Neural progenitor cell (in vitro differentiated cells): ENCODE data around the gene EPHA2. TPM values are rescaled to one million over a fixed set of nuclear protein-coding genes. Genes with fewer than 3 reads are reported as not detected.

ENCODE experiments used
- DNase-seq: peaks from one replicate; pipeline ENCODE4 v3.0.0-alpha.2; 2016; ENCODE audit warnings: low spot score
- H2AFZ ChIP-seq: fragments of 200-600 bp; sonication (generic); replicated peaks from 2 replicates; pipeline ENCODE4 v1.6.1; 2016; ENCODE audit warnings: antibody characterized with exemption
- H3F3A ChIP-seq: fragments of 200-600 bp; sonication (generic); 2 replicates; pipeline ENCODE4 v1.6.1; 2016; ENCODE audit warnings: antibody characterized with exemption, low read depth
- H3K27ac ChIP-seq: fragments of 200-600 bp; sonication (generic); 2 replicates; pipeline ENCODE4 v1.5.1; 2016; ENCODE audit warnings: mild to moderate bottlenecking
- H3K27me3 ChIP-seq: fragments of 200-600 bp; sonication (generic); 2 replicates; pipeline ENCODE4 v1.6.1; 2016; ENCODE audit warnings: mild to moderate bottlenecking, moderate library complexity
- H3K36me3 ChIP-seq: fragments of 200-600 bp; sonication (generic); 2 replicates; pipeline ENCODE4 v1.5.1; 2016
- H3K4me1 ChIP-seq: fragments of 200-600 bp; sonication (generic); 2 replicates; pipeline ENCODE4 v1.6.1; 2016; ENCODE audit warnings: mixed run types
- H3K4me2 ChIP-seq: fragments of 200-600 bp; sonication (generic); 2 replicates; pipeline ENCODE4 v1.6.1; 2016
- H3K4me3 ChIP-seq: fragments of 200-600 bp; sonication (generic); 2 replicates; pipeline ENCODE4 v1.5.1; 2016
- H3K79me2 ChIP-seq: fragments of 200-600 bp; sonication (generic); 2 replicates; pipeline ENCODE4 v1.6.1; 2016; ENCODE audit warnings: low read depth
- H3K9ac ChIP-seq: fragments of 200-600 bp; sonication (generic); 2 replicates; pipeline ENCODE4 v1.6.1; 2016
- H3K9me3 ChIP-seq: fragments of 200-600 bp; sonication (generic); 2 replicates; pipeline ENCODE4 v1.5.1; 2016; ENCODE audit warnings: low read depth
- H4K20me1 ChIP-seq: fragments of 200-600 bp; sonication (generic); 2 replicates; pipeline ENCODE4 v1.6.1; 2016; ENCODE audit warnings: low read depth
- H3K27ac Mint-ChIP-seq: 3 replicates; pipeline ENCODE4 v1.8.0; 2021; ENCODE audit warnings: mixed read lengths
- H3K27me3 Mint-ChIP-seq: 2 replicates; pipeline ENCODE4 v1.8.0; 2022; ENCODE audit warnings: low read depth, mild to moderate bottlenecking, inconsistent platforms, moderate library complexity, mixed read lengths; ENCODE audit not compliant: insufficient read depth
- H3K36me3 Mint-ChIP-seq: 3 replicates; pipeline ENCODE4 v1.8.0; 2021; ENCODE audit warnings: mixed read lengths
- H3K4me1 Mint-ChIP-seq: 3 replicates; pipeline ENCODE4 v1.8.0; 2021; ENCODE audit warnings: mixed read lengths
- H3K4me3 Mint-ChIP-seq: 3 replicates; pipeline ENCODE4 v1.8.0; 2021; ENCODE audit warnings: mild to moderate bottlenecking, moderate library complexity, mixed read lengths
- H3K9me3 Mint-ChIP-seq: 3 replicates; pipeline ENCODE4 v1.8.0; 2020; ENCODE audit warnings: mixed read lengths
- CTCF ChIP-seq: fragments of 200-600 bp; sonication (generic); IDR thresholded peaks from 2 replicates; pipeline ENCODE4 v1.5.1; 2017; ENCODE audit warnings: antibody characterized with exemption, mild to moderate bottlenecking
- EZH2 ChIP-seq: fragments of 200-600 bp; sonication (generic); IDR thresholded peaks from 2 replicates; pipeline ENCODE4 v1.6.1; 2017; ENCODE audit warnings: antibody characterized with exemption, mild to moderate bottlenecking, moderate library complexity
- EZH2phosphoT487 ChIP-seq: fragments of 200-600 bp; sonication (generic); IDR thresholded peaks from 2 replicates; pipeline ENCODE4 v1.6.1; 2017; ENCODE audit warnings: antibody characterized with exemption
- total RNA-seq: library from RNA; depleted of rRNA; stranded (reverse); fragments of >200 nt; gene quantifications from 2 replicates; pipeline ENCODE4 v1.2.3, GENCODE V29; 2015; ENCODE audit warnings: low replicate concordance

EPHA2 gene
- total RNA-seq, 1 donor from 2014 or later = 14.9 TPM

- Histone ChIP-seq H3K27ac (no peak overlapping the region), H3F3A (no peaks in the 10 kb centered on the region), H3K4me3 (no peak overlapping the region), H3K4me1 (no peaks in the 10 kb centered on the region), H4K20me1 (no peaks in the 10 kb centered on the region), H2AFZ (no peak overlapping the region), H3K9me3 (no peaks in the 10 kb centered on the region), H3K79me2 (no peaks in the 10 kb centered on the region), H3K36me3 (no peaks in the 10 kb centered on the region), H3K4me2 (no peak overlapping the region), H3K27me3 (no peaks in the 10 kb centered on the region), H3K9ac (no peak overlapping the region)
- H3K4me3 Mint-ChIP-seq = no peak overlapping the region
- H3K27me3 Mint-ChIP-seq = peaks cover 5% of the 10 kb centered on the region
- no peak overlapping the region for H3K27ac Mint-ChIP-seq
- H3K4me1 Mint-ChIP-seq = no peaks in the 10 kb centered on the region
- H3K9me3 Mint-ChIP-seq = no peaks in the 10 kb centered on the region
- no peak for DNase-seq
- TF ChIP-seq CTCF (no peak), EZH2 (no peak), EZH2phosphoT487 (no peak)
- H3K36me3 Mint-ChIP-seq = peaks cover 3% of the 10 kb centered on the region
Observed at GRCh38 chr1:16199700-16200099, 43.8 kb upstream of the EPHA2 start.

- TF ChIP-seq CTCF (no peak), EZH2 (no peak), EZH2phosphoT487 (no peak)
- Mint-ChIP-seq H3K4me1 (no peaks in the 10 kb centered on the region), H3K36me3 (peaks cover 3% of the 10 kb centered on the region)
Observed at GRCh38 chr1:16199157-16199501, 43.3 kb upstream of the EPHA2 start.

GRCh38 chr1:16198444-16199156, 42.7 kb upstream of the EPHA2 start:
- Histone ChIP-seq H3K36me3 (no peaks in the 10 kb centered on the region), H3F3A (no peaks in the 10 kb centered on the region), H3K27me3 (no peaks in the 10 kb centered on the region), H3K9me3 (no peaks in the 10 kb centered on the region), H3K27ac (no peak overlapping the region), H3K4me1 (no peaks in the 10 kb centered on the region), H3K4me3 (no peak overlapping the region), H4K20me1 (no peaks in the 10 kb centered on the region), H3K9ac (no peak overlapping the region), H3K4me2 (no peak overlapping the region), H3K79me2 (no peaks in the 10 kb centered on the region), H2AFZ (no peak overlapping the region)
- DNase-seq = no peak
- TF ChIP-seq EZH2 (no peak), EZH2phosphoT487 (no peak), CTCF (no peak)
- Mint-ChIP-seq H3K27ac (no peak overlapping the region), H3K4me3 (no peak overlapping the region), H3K4me1 (no peaks in the 10 kb centered on the region), H3K36me3 (peaks cover 3% of the 10 kb centered on the region), H3K9me3 (no peaks in the 10 kb centered on the region), H3K27me3 (peaks cover 3% of the 10 kb centered on the region)

More at GRCh38 chr1:16199157-16199501, 43.3 kb upstream of the EPHA2 start:
- H3K4me3 Mint-ChIP-seq = no peak overlapping the region
- H3K9me3 ChIP-seq = no peaks in the 10 kb centered on the region
- DNase-seq = no peak
- no peak overlapping the region for H3K27ac ChIP-seq
- H3K4me2 ChIP-seq = no peak overlapping the region
- no peak overlapping the region for H2AFZ ChIP-seq
- no peak overlapping the region for H3K4me3 ChIP-seq
- H3K9ac ChIP-seq = no peak overlapping the region
- no peaks in the 10 kb centered on the region for H3K9me3 Mint-ChIP-seq
- peaks cover 3% of the 10 kb centered on the region for H3K27me3 Mint-ChIP-seq
- H3K27me3 ChIP-seq = no peaks in the 10 kb centered on the region
- H3K36me3 ChIP-seq = no peaks in the 10 kb centered on the region
- H3K4me1 ChIP-seq = no peaks in the 10 kb centered on the region
- no peaks in the 10 kb centered on the region for H4K20me1 ChIP-seq
- no peaks in the 10 kb centered on the region for H3F3A ChIP-seq
- H3K79me2 ChIP-seq = no peaks in the 10 kb centered on the region
- no peak overlapping the region for H3K27ac Mint-ChIP-seq
